ENCODE measurements around the gene XYLT1.

DNA sequence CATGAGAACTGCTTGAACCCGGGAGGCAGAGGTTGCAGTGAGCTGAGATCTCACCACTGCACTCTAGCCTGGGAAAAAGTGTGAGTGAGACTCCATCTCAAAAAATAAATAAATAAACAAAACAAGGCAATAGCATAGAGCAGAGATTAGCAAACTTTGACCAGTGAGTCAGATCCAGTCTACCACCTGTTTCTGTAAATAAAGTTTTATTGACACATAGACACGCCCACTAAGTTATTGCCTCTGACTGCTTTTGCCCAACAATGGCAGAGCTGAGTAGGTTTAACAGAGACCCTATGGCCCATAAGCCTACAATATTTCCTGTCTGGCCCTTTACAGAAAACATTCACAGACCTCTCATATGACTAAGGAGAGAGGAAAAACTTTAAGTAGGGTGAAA is 44.3 kb downstream of the XYLT1 start:
- no peak for TF ChIP-seq CTCF (IDR thresholded peaks at IDR 0.05; ENCODE audit: low read depth, low read length)
- TF ChIP-seq EZH2phosphoT487 (IDR thresholded peaks at IDR 0.05; ENCODE audit: low read depth): no peak

Data from OCI-LY3 (cell line).